ENCODE data around the gene PJVK. TPM values are rescaled to one million over a fixed set of nuclear protein-coding genes. Genes with fewer than 3 reads are reported as not detected.

The PJVK gene
- polyA plus RNA-seq, 1 donor (not counting 4 experiments of a cell fraction or from before 2014, with no cell fraction given) = 3.5 TPM

GRCh38 chr2:178403671-178404306 is 47.4 kb upstream of the PJVK start:
- Histone ChIP-seq H3K79me2 (ENCODE audit: control insufficient read depth, insufficient read depth, low read length) (no peaks in the 10 kb centered on the region), H4K20me1 (ENCODE audit: control insufficient read depth, extremely low read depth, insufficient read depth, low read length) (no peaks in the 10 kb centered on the region), H3K9ac (ENCODE audit: control insufficient read depth, extremely low read depth, insufficient read depth, low read length) (no peak overlapping the region), H3K4me3 (ENCODE audit: control insufficient read depth in 2 of 3, extremely low read depth in 1 of 3, insufficient read depth in 2 of 3, low read depth in 1 of 3, low read length in 3 of 3) (no peak overlapping the region), H3K9me3 (ENCODE audit: control insufficient read depth, low read depth, low read length) (no peaks in the 10 kb centered on the region), H2AFZ (ENCODE audit: control insufficient read depth, low read length) (no peak overlapping the region), H3K27ac (ENCODE audit: control insufficient read depth, insufficient read depth, low read length) (no peak overlapping the region), H3K4me2 (ENCODE audit: control insufficient read depth, extremely low read depth, insufficient read depth, low read depth, low read length) (no peak overlapping the region), H3K4me1 (ENCODE audit: control insufficient read depth, extremely low read depth, insufficient read depth, low read length) (no peaks in the 10 kb centered on the region), H3K27me3 (ENCODE audit: control insufficient read depth, extremely low read depth, insufficient read depth, low read length) (no peaks in the 10 kb centered on the region), H3K36me3 (ENCODE audit: control insufficient read depth in 2 of 2, extremely low read depth in 1 of 2, insufficient read depth in 2 of 2, low read length in 2 of 2) (no peaks in the 10 kb centered on the region), H3K9me1 (ENCODE audit: control insufficient read depth, extremely low read depth, insufficient read depth, low read length) (no peaks in the 10 kb centered on the region)
- FAIRE-seq = peak; percentile 5
- DNase-seq (ENCODE audit: low read depth, low spot score) = no peak
- TF ChIP-seq EZH2 (IDR thresholded peaks at IDR 0.05; ENCODE audit: low read length) (no peak), CTCF (optimal IDR thresholded peaks at IDR 0.05 in 1 of 3, IDR thresholded peaks at IDR 0.05 in 1 of 3, conservative IDR thresholded peaks at IDR 0.05 in 1 of 3; ENCODE audit: extremely low read depth in 1 of 3, insufficient read depth in 2 of 3, low read length in 3 of 3) (no peak)
- dilution Hi-C loops (cut with MboI; ENCODE audit: extremely low pct_ligation_motif_present, low sequenced_read_pairs) = no loop called here

GRCh38 chr2:178404368-178404767 is 46.8 kb upstream of the PJVK start:
- H2AFZ ChIP-seq (ENCODE audit: control insufficient read depth, low read length) = no peak overlapping the region
- no peaks in the 10 kb centered on the region for H4K20me1 ChIP-seq (ENCODE audit: control insufficient read depth, extremely low read depth, insufficient read depth, low read length)
- FAIRE-seq (no peak), DNase-seq (ENCODE audit: low read depth, low spot score) (no peak)
- no peaks in the 10 kb centered on the region for H3K27me3 ChIP-seq (ENCODE audit: control insufficient read depth, extremely low read depth, insufficient read depth, low read length)
- H3K4me2 ChIP-seq (ENCODE audit: control insufficient read depth, extremely low read depth, insufficient read depth, low read depth, low read length) = no peak overlapping the region
- H3K79me2 ChIP-seq (ENCODE audit: control insufficient read depth, insufficient read depth, low read length) = no peaks in the 10 kb centered on the region
- TF ChIP-seq CTCF (optimal IDR thresholded peaks at IDR 0.05 in 1 of 3, IDR thresholded peaks at IDR 0.05 in 1 of 3, conservative IDR thresholded peaks at IDR 0.05 in 1 of 3; ENCODE audit: extremely low read depth in 1 of 3, insufficient read depth in 2 of 3, low read length in 3 of 3) (no peak), EZH2 (IDR thresholded peaks at IDR 0.05; ENCODE audit: low read length) (no peak)
- H3K9me3 ChIP-seq (ENCODE audit: control insufficient read depth, low read depth, low read length) = no peaks in the 10 kb centered on the region
- H3K4me1 ChIP-seq (ENCODE audit: control insufficient read depth, extremely low read depth, insufficient read depth, low read length) = no peaks in the 10 kb centered on the region
- no peak overlapping the region for H3K9ac ChIP-seq (ENCODE audit: control insufficient read depth, extremely low read depth, insufficient read depth, low read length)
- H3K4me3 ChIP-seq (ENCODE audit: control insufficient read depth in 2 of 3, extremely low read depth in 1 of 3, insufficient read depth in 2 of 3, low read depth in 1 of 3, low read length in 3 of 3) = no peak overlapping the region
- dilution Hi-C loops (cut with MboI; ENCODE audit: extremely low pct_ligation_motif_present, low sequenced_read_pairs) = no loop called here
- H3K36me3 ChIP-seq (ENCODE audit: control insufficient read depth in 2 of 2, extremely low read depth in 1 of 2, insufficient read depth in 2 of 2, low read length in 2 of 2) = no peaks in the 10 kb centered on the region
- H3K27ac ChIP-seq (ENCODE audit: control insufficient read depth, insufficient read depth, low read length) = no peak overlapping the region
- no peaks in the 10 kb centered on the region for H3K9me1 ChIP-seq (ENCODE audit: control insufficient read depth, extremely low read depth, insufficient read depth, low read length)

Data from keratinocyte (primary cell).